Fibroblast of peridontal ligament (primary cell): ENCODE measurements around the gene CYP4A22.
"Not testable (repeated sequence)": the region's sequence is repeated elsewhere in the genome, so short reads cannot be mapped to it uniquely, and the experiment has no call there.

ENCODE experiments used
- DNase-seq: peaks from one replicate; pipeline ENCODE4 v3.0.0-alpha.2; 2010; ENCODE audit errors: extremely low read depth

Gene CYP4A22

GRCh38 chr1:47137198-47137597, at the start of gene CYP4A22:
Gene CYP4A22 (plus strand): TSS chr1:47137441. CDS start chr1:47137486, 45 bp downstream.
- no peak for DNase-seq

- peak; percentile 26 for DNase-seq
These were observed 47.9 kb upstream of the CYP4A22 start for GRCh38 chr1:47089356-47089755.

- not testable (repeated sequence) for DNase-seq
These were observed 45.8 kb upstream of the CYP4A22 start for GRCh38 chr1:47091476-47091875.

- DNase-seq: no peak
These were observed 32.4 kb upstream of the CYP4A22 start for GRCh38 chr1:47104816-47105215.

GRCh38 chr1:47106792-47107191, 30.4 kb upstream of the CYP4A22 start:
- no peak for DNase-seq

- not testable (repeated sequence) for DNase-seq
These were observed 29.2 kb upstream of the CYP4A22 start for GRCh38 chr1:47107851-47108574.

- DNase-seq: not testable (repeated sequence)
These were observed 27.8 kb upstream of the CYP4A22 start for GRCh38 chr1:47109482-47109881.

- no peak for DNase-seq
These were observed 24.1 kb upstream of the CYP4A22 start for GRCh38 chr1:47113178-47113577.

- not testable (repeated sequence) for DNase-seq
These were observed 16.2 kb upstream of the CYP4A22 start for GRCh38 chr1:47121039-47121438.

- DNase-seq: not testable (repeated sequence)
These were observed 12.4 kb upstream of the CYP4A22 start for GRCh38 chr1:47124834-47125233.

GRCh38 chr1:47126997-47127396, 10.2 kb upstream of the CYP4A22 start:
- not testable (repeated sequence) for DNase-seq

- no peak for DNase-seq
These were observed 9.0 kb upstream of the CYP4A22 start for GRCh38 chr1:47128221-47128620.

- not testable (repeated sequence) for DNase-seq
These were observed 8.4 kb upstream of the CYP4A22 start for GRCh38 chr1:47128854-47129253.

GRCh38 chr1:47129489-47130230, 7.6 kb upstream of the CYP4A22 start:
- not testable (repeated sequence) for DNase-seq

- DNase-seq: not testable (repeated sequence)
These were observed 4.6 kb upstream of the CYP4A22 start for GRCh38 chr1:47132665-47133064.

- DNase-seq: no peak
These were observed 829 bp downstream of the CYP4A22 start for GRCh38 chr1:47137925-47138615.

- not testable (repeated sequence) for DNase-seq
These were observed 3.1 kb downstream of the CYP4A22 start for GRCh38 chr1:47140358-47140757.

- DNase-seq: not testable (repeated sequence)
These were observed 6.4 kb downstream of the CYP4A22 start for GRCh38 chr1:47143654-47144053.

GRCh38 chr1:47146495-47146894, 9.3 kb downstream of the CYP4A22 start:
- DNase-seq: not testable (repeated sequence)

- DNase-seq: no peak
These were observed 10.0 kb downstream of the CYP4A22 start for GRCh38 chr1:47147047-47147785.

- not testable (repeated sequence) for DNase-seq
These were observed 11.9 kb downstream of the CYP4A22 start for GRCh38 chr1:47149162-47149561.

- not testable (repeated sequence) for DNase-seq
These were observed 19.2 kb downstream of the CYP4A22 start for GRCh38 chr1:47156457-47156856.
